ENCODE data around the gene ZBTB34.

Gene ZBTB34

GRCh38 chr9:126876531-126876930 is 16.1 kb downstream of the ZBTB34 start:
- Histone ChIP-seq H3K18ac (ENCODE audit: low read length) (no peak overlapping the region), H2AFZ (ENCODE audit: low read length) (no peak overlapping the region), H3K4me2 (ENCODE audit: insufficient read depth, low read length, poor library complexity, severe bottlenecking) (no peak overlapping the region), H4K91ac (ENCODE audit: low read depth, low read length, poor library complexity) (no peak overlapping the region), H3K9ac (ENCODE audit: low read depth, low read length, poor library complexity) (no peak overlapping the region), H2BK5ac (ENCODE audit: low read length) (no peak overlapping the region), H3K36me3 (replicated peaks in 1 of 2; ENCODE audit: control insufficient read depth in 2 of 2, insufficient read depth in 2 of 2, low read length in 2 of 2) (peaks cover 14 to 28% of the 10 kb centered on the region in 2 donors), H4K8ac (ENCODE audit: low read depth, low read length) (no peak overlapping the region), H3K4me1 (ENCODE audit: control insufficient read depth in 2 of 2, insufficient read depth in 1 of 2, low read depth in 1 of 2, low read length in 2 of 2) (no peaks in the 10 kb centered on the region), H3K79me1 (ENCODE audit: low read depth, low read length) (peaks cover 4% of the 10 kb centered on the region), H2AK5ac (ENCODE audit: low read depth, low read length) (no peak overlapping the region), H3K27me3 (ENCODE audit: control insufficient read depth in 3 of 3, insufficient read depth in 3 of 3, low read depth in 1 of 3, low read length in 3 of 3) (no peaks in the 10 kb centered on the region), H3K14ac (ENCODE audit: low read length) (no peak overlapping the region), H3K4me3 (ENCODE audit: low read length in 2 of 2) (no peak overlapping the region), H2BK12ac (ENCODE audit: low read length) (no peak overlapping the region), H3K9me3 (replicated peaks in 1 of 2; ENCODE audit: control insufficient read depth in 2 of 2, insufficient read depth in 1 of 2, low read depth in 1 of 2, low read length in 2 of 2) (no peaks in the 10 kb centered on the region), H3K23ac (ENCODE audit: low read depth, low read length, poor library complexity) (no peak overlapping the region), H2BK120ac (ENCODE audit: low read depth, low read length) (no peak overlapping the region), H3K4ac (ENCODE audit: low read length) (no peak overlapping the region), H2BK15ac (ENCODE audit: low read length) (no peak overlapping the region), H3K27ac (replicated peaks; ENCODE audit: low read length) (no peak overlapping the region)
- DNase-seq (ENCODE audit: low spot score) = no peak
- WGBS, 2 donors (ENCODE audit: extremely low coverage in 2 of 2, insufficient read length in 2 of 2, insufficient replicate concordance in 1 of 2) = no CpG with 5 or more reads among the region's 4 CpGs

DNA sequence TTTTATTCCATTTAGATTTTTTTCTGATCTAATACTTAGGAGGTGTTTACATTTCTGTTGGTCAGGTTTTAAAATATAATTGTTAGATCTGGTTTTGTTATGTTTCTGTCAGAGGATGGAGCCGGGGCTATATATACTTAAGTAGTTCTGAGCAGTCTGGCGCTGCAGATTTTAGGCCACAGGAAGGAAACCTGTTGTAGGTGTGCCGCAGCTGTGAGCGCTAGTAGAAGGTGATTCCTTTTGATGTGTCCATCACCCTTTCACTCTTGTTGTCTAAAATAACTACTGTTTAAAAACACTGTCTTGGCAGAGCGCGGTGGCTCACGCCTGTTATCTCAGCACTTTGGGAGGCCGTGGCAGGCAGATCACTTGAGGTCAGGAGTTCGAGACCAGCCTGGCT is 17.0 kb downstream of the ZBTB34 start:
- no peak overlapping the region for H2BK120ac ChIP-seq (ENCODE audit: low read depth, low read length)
- H4K8ac ChIP-seq (ENCODE audit: low read depth, low read length) = no peak overlapping the region
- no peak overlapping the region for H2BK12ac ChIP-seq (ENCODE audit: low read length)
- H3K27me3 ChIP-seq (ENCODE audit: control insufficient read depth in 3 of 3, insufficient read depth in 3 of 3, low read depth in 1 of 3, low read length in 3 of 3) = no peaks in the 10 kb centered on the region
- WGBS, 2 donors (ENCODE audit: extremely low coverage in 2 of 2, insufficient read length in 2 of 2, insufficient replicate concordance in 1 of 2) = no CpG with 5 or more reads among the region's 9 CpGs
- DNase-seq (ENCODE audit: low spot score) = no peak
- no peak overlapping the region for H3K14ac ChIP-seq (ENCODE audit: low read length)
- no peak overlapping the region for H3K27ac ChIP-seq (replicated peaks; ENCODE audit: low read length)
- H3K79me1 ChIP-seq (ENCODE audit: low read depth, low read length) = peaks cover 2% of the 10 kb centered on the region
- H4K91ac ChIP-seq (ENCODE audit: low read depth, low read length, poor library complexity) = no peak overlapping the region
- no peaks in the 10 kb centered on the region for H3K9me3 ChIP-seq (replicated peaks in 1 of 2; ENCODE audit: control insufficient read depth in 2 of 2, insufficient read depth in 1 of 2, low read depth in 1 of 2, low read length in 2 of 2)
- no peak overlapping the region for H3K18ac ChIP-seq (ENCODE audit: low read length)
- H3K9ac ChIP-seq (ENCODE audit: low read depth, low read length, poor library complexity) = no peak overlapping the region
- H3K23ac ChIP-seq (ENCODE audit: low read depth, low read length, poor library complexity) = no peak overlapping the region
- H3K4me2 ChIP-seq (ENCODE audit: insufficient read depth, low read length, poor library complexity, severe bottlenecking) = no peak overlapping the region
- no peak overlapping the region for H2BK15ac ChIP-seq (ENCODE audit: low read length)
- H2AK5ac ChIP-seq (ENCODE audit: low read depth, low read length) = no peak overlapping the region
- no peak overlapping the region for H3K4ac ChIP-seq (ENCODE audit: low read length)
- no peaks in the 10 kb centered on the region for H3K4me1 ChIP-seq (ENCODE audit: control insufficient read depth in 2 of 2, insufficient read depth in 1 of 2, low read depth in 1 of 2, low read length in 2 of 2)
- H3K4me3 ChIP-seq (ENCODE audit: low read length in 2 of 2) = no peak overlapping the region
- no peak overlapping the region for H2AFZ ChIP-seq (ENCODE audit: low read length)
- peaks cover 14 to 37% of the 10 kb centered on the region in 2 donors for H3K36me3 ChIP-seq (replicated peaks in 1 of 2; ENCODE audit: control insufficient read depth in 2 of 2, insufficient read depth in 2 of 2, low read length in 2 of 2)
- H2BK5ac ChIP-seq (ENCODE audit: low read length) = no peak overlapping the region

- Histone ChIP-seq H3K4me2 (ENCODE audit: insufficient read depth, low read length, poor library complexity, severe bottlenecking) (no peak overlapping the region), H3K4ac (ENCODE audit: low read length) (no peak overlapping the region), H3K27ac (replicated peaks; ENCODE audit: low read length) (no peak overlapping the region), H2BK12ac (ENCODE audit: low read length) (no peak overlapping the region), H2BK120ac (ENCODE audit: low read depth, low read length) (no peak overlapping the region), H3K27me3 (ENCODE audit: control insufficient read depth in 3 of 3, insufficient read depth in 3 of 3, low read depth in 1 of 3, low read length in 3 of 3) (no peaks in the 10 kb centered on the region), H3K9ac (ENCODE audit: low read depth, low read length, poor library complexity) (no peak overlapping the region), H3K4me1 (ENCODE audit: control insufficient read depth in 2 of 2, insufficient read depth in 1 of 2, low read depth in 1 of 2, low read length in 2 of 2) (peaks cover 0 to 6% of the 10 kb centered on the region in 2 donors), H2BK15ac (ENCODE audit: low read length) (no peak overlapping the region), H3K79me1 (ENCODE audit: low read depth, low read length) (peaks cover 2% of the 10 kb centered on the region), H3K23ac (ENCODE audit: low read depth, low read length, poor library complexity) (no peak overlapping the region), H4K91ac (ENCODE audit: low read depth, low read length, poor library complexity) (no peak overlapping the region), H3K9me3 (replicated peaks in 1 of 2; ENCODE audit: control insufficient read depth in 2 of 2, insufficient read depth in 1 of 2, low read depth in 1 of 2, low read length in 2 of 2) (no peaks in the 10 kb centered on the region), H3K36me3 (replicated peaks in 1 of 2; ENCODE audit: control insufficient read depth in 2 of 2, insufficient read depth in 2 of 2, low read length in 2 of 2) (peaks cover 14 to 54% of the 10 kb centered on the region in 2 donors), H4K8ac (ENCODE audit: low read depth, low read length) (no peak overlapping the region), H3K14ac (ENCODE audit: low read length) (no peak overlapping the region), H3K18ac (ENCODE audit: low read length) (no peak overlapping the region), H2AFZ (ENCODE audit: low read length) (no peak overlapping the region), H3K4me3 (ENCODE audit: low read length in 2 of 2) (no peak overlapping the region), H2BK5ac (ENCODE audit: low read length) (no peak overlapping the region), H2AK5ac (ENCODE audit: low read depth, low read length) (no peak overlapping the region)
- WGBS, 2 donors (ENCODE audit: extremely low coverage in 2 of 2, insufficient read length in 2 of 2, insufficient replicate concordance in 1 of 2) = no CpG with 5 or more reads among the region's 9 CpGs
- no peak for DNase-seq (ENCODE audit: low spot score)
These were observed 18.8 kb downstream of the ZBTB34 start for GRCh38 chr9:126879288-126879687.

DNA sequence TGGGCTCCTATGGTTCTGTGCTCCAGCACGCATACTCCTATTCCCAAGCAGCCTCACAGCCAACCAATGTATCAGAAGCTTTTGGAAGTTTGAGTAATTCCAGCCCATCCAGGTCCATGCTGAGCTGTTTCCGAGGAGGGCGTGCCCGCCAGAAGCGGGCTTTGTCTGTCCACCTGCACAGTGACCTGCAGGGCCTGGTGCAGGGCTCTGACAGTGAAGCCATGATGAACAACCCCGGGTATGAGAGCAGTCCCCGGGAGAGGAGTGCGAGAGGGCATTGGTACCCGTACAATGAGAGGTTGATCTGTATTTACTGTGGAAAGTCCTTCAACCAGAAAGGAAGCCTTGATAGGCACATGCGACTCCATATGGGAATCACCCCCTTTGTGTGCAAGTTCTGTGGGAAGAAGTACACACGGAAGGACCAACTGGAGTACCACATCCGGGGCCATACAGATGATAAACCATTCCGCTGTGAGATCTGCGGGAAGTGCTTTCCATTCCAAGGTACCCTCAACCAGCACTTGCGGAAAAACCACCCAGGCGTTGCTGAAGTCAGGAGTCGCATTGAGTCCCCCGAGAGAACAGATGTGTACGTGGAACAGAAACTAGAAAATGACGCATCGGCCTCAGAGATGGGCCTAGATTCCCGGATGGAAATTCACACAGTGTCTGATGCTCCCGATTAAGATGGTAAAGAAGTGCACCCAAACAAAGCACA is 19.9 kb downstream of the ZBTB34 start:
- Histone ChIP-seq H3K4me2 (ENCODE audit: insufficient read depth, low read length, poor library complexity, severe bottlenecking) (no peak overlapping the region), H2AK5ac (ENCODE audit: low read depth, low read length) (no peak overlapping the region), H3K27me3 (ENCODE audit: control insufficient read depth in 3 of 3, insufficient read depth in 3 of 3, low read depth in 1 of 3, low read length in 3 of 3) (no peaks in the 10 kb centered on the region), H2BK5ac (ENCODE audit: low read length) (no peak overlapping the region), H3K79me1 (ENCODE audit: low read depth, low read length) (no peaks in the 10 kb centered on the region), H3K23ac (ENCODE audit: low read depth, low read length, poor library complexity) (no peak overlapping the region), H3K36me3 (replicated peaks in 1 of 2; ENCODE audit: control insufficient read depth in 2 of 2, insufficient read depth in 2 of 2, low read length in 2 of 2) (peaks cover 14 to 65% of the 10 kb centered on the region in 2 donors), H2BK15ac (ENCODE audit: low read length) (no peak overlapping the region), H3K9ac (ENCODE audit: low read depth, low read length, poor library complexity) (no peak overlapping the region), H3K18ac (ENCODE audit: low read length) (no peak overlapping the region), H3K14ac (ENCODE audit: low read length) (no peak overlapping the region), H3K9me3 (replicated peaks in 1 of 2; ENCODE audit: control insufficient read depth in 2 of 2, insufficient read depth in 1 of 2, low read depth in 1 of 2, low read length in 2 of 2) (no peaks in the 10 kb centered on the region), H3K27ac (replicated peaks; ENCODE audit: low read length) (no peak overlapping the region), H3K4me1 (ENCODE audit: control insufficient read depth in 2 of 2, insufficient read depth in 1 of 2, low read depth in 1 of 2, low read length in 2 of 2) (peaks cover 0 to 6% of the 10 kb centered on the region in 2 donors), H4K8ac (ENCODE audit: low read depth, low read length) (no peak overlapping the region), H3K4me3 (ENCODE audit: low read length in 2 of 2) (no peak overlapping the region), H3K4ac (ENCODE audit: low read length) (no peak overlapping the region), H2AFZ (ENCODE audit: low read length) (no peak overlapping the region), H2BK12ac (ENCODE audit: low read length) (no peak overlapping the region), H4K91ac (ENCODE audit: low read depth, low read length, poor library complexity) (no peak overlapping the region), H2BK120ac (ENCODE audit: low read depth, low read length) (no peak overlapping the region)
- no peak for DNase-seq (ENCODE audit: low spot score)
- no CpG with 5 or more reads among the region's 23 CpGs for WGBS, 2 donors (ENCODE audit: extremely low coverage in 2 of 2, insufficient read length in 2 of 2, insufficient replicate concordance in 1 of 2)
